HCT116 (cell line): ENCODE results near the gene PFN3. TPM values are rescaled to one million over a fixed set of nuclear protein-coding genes. Genes with fewer than 3 reads are reported as not detected.

Source experiments
- ATAC-seq: fragments of 200-7000 bp; cut with Tn5 transposase; 2 replicates; pipeline ENCODE4 v1.9.1; 2020; ENCODE audit warnings: mild to moderate bottlenecking, moderate library complexity
- BruUV-seq: library from RNA; stranded (reverse); fragments of 400-500 nt; replicated peaks from 2 replicates; lab custom pipeline; 2021; lab: Mats Ljungman, UMichigan
- CTCF ChIA-PET: fragments of 300-600 bp; sonication (Branson Sonifier 250); formaldehyde crosslinking; loops from one replicate; lab custom pipeline; 2021; ENCODE audit warnings: antibody characterized with exemption; lab: Charles Lee
- POLR2A ChIA-PET: fragments of 300-600, 350-600 bp; sonication (Branson Sonifier 250); formaldehyde crosslinking; loops from one replicate; lab custom pipeline; 2021; ENCODE audit warnings: antibody characterized with exemption; lab: Charles Lee
- RAD21 ChIA-PET, 2 experiments: fragments of 300-600 bp; sonication (Branson Sonifier 250); formaldehyde crosslinking; loops; one replicate each; lab custom pipeline; 2023; ENCODE audit warnings: low total read pairs in 2 of 2; ENCODE audit not compliant: uncharacterized antibody in 2 of 2, unreplicated experiment in 2 of 2, low non-redundant PET in 1 of 2; lab: Charles Lee
- DNase-seq: peaks from one replicate; pipeline ENCODE4 v3.0.0-alpha.2; 2010; ENCODE audit warnings: low read depth, low spot score
- H2AFZ ChIP-seq: fragments of 200-600 bp; shearing (Covaris generic), sonication (generic); 2 replicates; pipeline ENCODE4 v1.6.1; 2017; ENCODE audit warnings: low read depth, mixed run types, mixed read lengths, antibody characterized with exemption, low read length; ENCODE audit not compliant: poor library complexity, severe bottlenecking
- H3K27ac ChIP-seq: 2 replicates; pipeline ENCODE4 v1.5.1; 2012; ENCODE audit warnings: low read depth, low read length
- H3K27me3 ChIP-seq: fragments of 200-600 bp; sonication (generic); 2 replicates; pipeline ENCODE4 v1.6.1; 2016; ENCODE audit warnings: mixed run types, low read length, mixed read lengths; ENCODE audit not compliant: insufficient read depth
- H3K36me3 ChIP-seq, 2 experiments: fragments of 200-500 bp in 1 of 2; fragments of 200-600 bp in 1 of 2; sonication (Bioruptor generic) in 1 of 2; sonication (generic) in 1 of 2; 2 replicates each; pipeline versions ENCODE4 v1.5.1 to v1.6.1; 2014 to 2016; ENCODE audit warnings: low read length in 2 of 2, inconsistent platforms in 1 of 2, mixed read lengths in 1 of 2, mixed run types in 1 of 2; ENCODE audit not compliant: insufficient read depth in 2 of 2, control insufficient read depth in 1 of 2
- H3K4me1 ChIP-seq, 2 experiments: fragments of 200-600 bp in 1 of 2; sonication (generic) in 1 of 2; 2 replicates each; pipeline versions ENCODE4 v1.5.1 to v1.6.1; 2012 to 2017; ENCODE audit warnings: low read length in 2 of 2, inconsistent platforms in 1 of 2, mild to moderate bottlenecking in 1 of 2, mixed read lengths in 1 of 2, mixed run types in 1 of 2, moderate library complexity in 1 of 2; ENCODE audit not compliant: insufficient read depth in 2 of 2, control insufficient read depth in 1 of 2
- H3K4me2 ChIP-seq: fragments of 200-600 bp; sonication (generic); 2 replicates; pipeline ENCODE4 v1.6.1; 2017; ENCODE audit warnings: mixed run types, low read length, mixed read lengths
- H3K4me3 ChIP-seq, 2 experiments: fragments of 200-600 bp in 1 of 2; sonication (generic) in 1 of 2; replicated peaks in 1 of 2; 2 replicates each; pipeline ENCODE4 v1.5.1; 2011 to 2016; ENCODE audit warnings: low read length in 2 of 2, control low read depth in 1 of 2, low read depth in 1 of 2, mild to moderate bottlenecking in 1 of 2, mixed read lengths in 1 of 2, mixed run types in 1 of 2
- H3K79me2 ChIP-seq: fragments of 200-600 bp; sonication (generic); 2 replicates; pipeline ENCODE4 v1.6.1; 2017; ENCODE audit warnings: mild to moderate bottlenecking, mixed run types, low read length, moderate library complexity, mixed read lengths; ENCODE audit not compliant: insufficient read depth
- H3K9ac ChIP-seq: fragments of 200-600 bp; sonication (generic); 2 replicates; pipeline ENCODE4 v1.6.1; 2016; ENCODE audit warnings: low read length, mixed read lengths
- H3K9me2 ChIP-seq: fragments of 200-600 bp; sonication (generic), shearing (Covaris generic); 2 replicates; pipeline ENCODE4 v1.6.1; 2017; ENCODE audit warnings: mixed run types, mild to moderate bottlenecking, moderate library complexity; ENCODE audit not compliant: insufficient read depth
- H3K9me3 ChIP-seq, 2 experiments: fragments of 200-500 bp in 1 of 2; fragments of 200-600 bp in 1 of 2; sonication (Bioruptor generic) in 1 of 2; sonication (generic) in 1 of 2; 2 replicates each; pipeline ENCODE4 v1.6.1; 2014 to 2017; ENCODE audit warnings: low read length in 2 of 2, mixed read lengths in 2 of 2, inconsistent platforms in 1 of 2, low read depth in 1 of 2, mild to moderate bottlenecking in 1 of 2, mixed run types in 1 of 2, moderate library complexity in 1 of 2; ENCODE audit not compliant: control insufficient read depth in 1 of 2, insufficient read depth in 1 of 2
- H4K20me1 ChIP-seq: fragments of 200-600 bp; sonication (generic), shearing (Covaris generic); 2 replicates; pipeline ENCODE4 v1.6.1; 2017; ENCODE audit warnings: mixed run types, mild to moderate bottlenecking, moderate library complexity; ENCODE audit not compliant: insufficient read depth
- ATF3 ChIP-seq: IDR thresholded peaks from 2 replicates; pipeline ENCODE4 v1.6.1; 2012
- CBX3 ChIP-seq: IDR thresholded peaks from 2 replicates; pipeline ENCODE4 v1.6.1; 2012; ENCODE audit warnings: low read depth
- CEBPB ChIP-seq: IDR thresholded peaks from 2 replicates; pipeline ENCODE4 v1.6.1; 2012; ENCODE audit warnings: low read depth
- EGR1 ChIP-seq: IDR thresholded peaks from 2 replicates; pipeline ENCODE4 v1.6.1; 2012; ENCODE audit warnings: low read depth
- JUND ChIP-seq: IDR thresholded peaks from 2 replicates; pipeline ENCODE4 v1.6.1; 2012
- MAX ChIP-seq: IDR thresholded peaks from 2 replicates; pipeline ENCODE4 v1.6.1; 2012
- POLR2AphosphoS5 ChIP-seq: IDR thresholded peaks from 2 replicates; pipeline ENCODE4 v1.6.1; 2011; ENCODE audit warnings: mild to moderate bottlenecking, low read depth, low read length, moderate library complexity
- RAD21 ChIP-seq: IDR thresholded peaks from 2 replicates; pipeline ENCODE4 v1.6.1; 2012; ENCODE audit warnings: low read depth, mild to moderate bottlenecking
- SIN3A ChIP-seq: IDR thresholded peaks from 2 replicates; pipeline ENCODE4 v1.6.1; 2012; ENCODE audit warnings: low read depth
- SP1 ChIP-seq: IDR thresholded peaks from 2 replicates; pipeline ENCODE4 v1.6.1; 2012; ENCODE audit warnings: low read depth
- SRF ChIP-seq: IDR thresholded peaks from 2 replicates; pipeline ENCODE4 v1.6.1; 2012; ENCODE audit warnings: low read depth
- TCF7L2 ChIP-seq: IDR thresholded peaks from 2 replicates; pipeline ENCODE4 v1.7.0; 2011; ENCODE audit warnings: borderline replicate concordance, inconsistent platforms; ENCODE audit not compliant: insufficient read depth, insufficient read length; ENCODE audit errors: extremely low read depth
- ZFX ChIP-seq: fragments of 450-650 bp; IDR thresholded peaks from 2 replicates; pipeline ENCODE4 v1.6.1; 2017
- ZNF274 ChIP-seq: fragments of 200-500 bp; sonication (Bioruptor generic); IDR thresholded peaks from 2 replicates; pipeline ENCODE4 v1.6.1; 2014; ENCODE audit warnings: mild to moderate bottlenecking, low read depth, low read length, inconsistent platforms
- intact Hi-C: fragments of 100-400 bp; cut with micrococcal nuclease; formaldehyde crosslinking; loops from 2 replicates; pipeline ENCODE4 v1.10.0; 2022
- total RNA-seq: library from RNA; stranded (reverse); gene quantifications from one replicate; pipeline ENCODE4 v1.2.1, GENCODE V29; 2021; ENCODE audit not compliant: unreplicated experiment
- TF ChIP-seq, protein P1 (sequence below): IDR thresholded peaks from 2 replicates; pipeline ENCODE4 v1.6.1; 2012; ENCODE audit warnings: low read depth

The PFN3 gene
- total RNA-seq, 1 experiment from 2014 or later: not detected

GRCh38 chr5:177354711-177355110 is 45.8 kb downstream of the PFN3 start:
- Histone ChIP-seq H2AFZ (no peak overlapping the region), H3K4me3 (no peak overlapping the region), H3K27ac (no peak overlapping the region), H3K9me3 (peaks cover 0 to 4% of the 10 kb centered on the region in 2 experiments; a peak in 1 of 4 replicates), H4K20me1 (no peaks in the 10 kb centered on the region), H3K9ac (no peak overlapping the region), H3K79me2 (peaks cover 17% of the 10 kb centered on the region), H3K4me2 (no peak overlapping the region), H3K9me2 (no peaks in the 10 kb centered on the region), H3K4me1 (peaks cover 13 to 22% of the 10 kb centered on the region in 2 experiments), H3K27me3 (no peaks in the 10 kb centered on the region), H3K36me3 (peaks cover 0 to 4% of the 10 kb centered on the region in 2 experiments; a peak in 1 of 4 replicates)
- DNase-seq (no peak), ATAC-seq (no peak)
- TF ChIP-seq, protein P1, sequence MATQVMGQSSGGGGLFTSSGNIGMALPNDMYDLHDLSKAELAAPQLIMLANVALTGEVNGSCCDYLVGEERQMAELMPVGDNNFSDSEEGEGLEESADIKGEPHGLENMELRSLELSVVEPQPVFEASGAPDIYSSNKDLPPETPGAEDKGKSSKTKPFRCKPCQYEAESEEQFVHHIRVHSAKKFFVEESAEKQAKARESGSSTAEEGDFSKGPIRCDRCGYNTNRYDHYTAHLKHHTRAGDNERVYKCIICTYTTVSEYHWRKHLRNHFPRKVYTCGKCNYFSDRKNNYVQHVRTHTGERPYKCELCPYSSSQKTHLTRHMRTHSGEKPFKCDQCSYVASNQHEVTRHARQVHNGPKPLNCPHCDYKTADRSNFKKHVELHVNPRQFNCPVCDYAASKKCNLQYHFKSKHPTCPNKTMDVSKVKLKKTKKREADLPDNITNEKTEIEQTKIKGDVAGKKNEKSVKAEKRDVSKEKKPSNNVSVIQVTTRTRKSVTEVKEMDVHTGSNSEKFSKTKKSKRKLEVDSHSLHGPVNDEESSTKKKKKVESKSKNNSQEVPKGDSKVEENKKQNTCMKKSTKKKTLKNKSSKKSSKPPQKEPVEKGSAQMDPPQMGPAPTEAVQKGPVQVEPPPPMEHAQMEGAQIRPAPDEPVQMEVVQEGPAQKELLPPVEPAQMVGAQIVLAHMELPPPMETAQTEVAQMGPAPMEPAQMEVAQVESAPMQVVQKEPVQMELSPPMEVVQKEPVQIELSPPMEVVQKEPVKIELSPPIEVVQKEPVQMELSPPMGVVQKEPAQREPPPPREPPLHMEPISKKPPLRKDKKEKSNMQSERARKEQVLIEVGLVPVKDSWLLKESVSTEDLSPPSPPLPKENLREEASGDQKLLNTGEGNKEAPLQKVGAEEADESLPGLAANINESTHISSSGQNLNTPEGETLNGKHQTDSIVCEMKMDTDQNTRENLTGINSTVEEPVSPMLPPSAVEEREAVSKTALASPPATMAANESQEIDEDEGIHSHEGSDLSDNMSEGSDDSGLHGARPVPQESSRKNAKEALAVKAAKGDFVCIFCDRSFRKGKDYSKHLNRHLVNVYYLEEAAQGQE: no peak
- TF ChIP-seq TCF7L2: no peak
- no peak for TF ChIP-seq SRF
- TF ChIP-seq MAX: no peak
- TF ChIP-seq EGR1: no peak
- no peak for TF ChIP-seq ATF3
- TF ChIP-seq ZNF274: no peak
- no peak for TF ChIP-seq JUND
- no peak for TF ChIP-seq ZFX
- no peak for TF ChIP-seq POLR2AphosphoS5
- TF ChIP-seq CBX3: no peak
- TF ChIP-seq SIN3A: no peak
- TF ChIP-seq RAD21: no peak
- TF ChIP-seq CEBPB: no peak
- no peak for TF ChIP-seq SP1
- intact Hi-C loops: no loop called here
- BruUV-seq: no TSS peak
- ChIA-PET CTCF (interaction anchor here (3.2 kb wide), 1 partner anchor 15 kb away, joined by 15 read pairs; no protein-coding TSS in a partner anchor), POLR2A (no interaction called here), RAD21 (no interaction called here)
